ENCODE results near the gene PLOD3.
"Not testable (repeated sequence)": the region's sequence is repeated elsewhere in the genome, so short reads cannot be mapped to it uniquely, and the experiment has no call there.

The PLOD3 gene

DNA sequence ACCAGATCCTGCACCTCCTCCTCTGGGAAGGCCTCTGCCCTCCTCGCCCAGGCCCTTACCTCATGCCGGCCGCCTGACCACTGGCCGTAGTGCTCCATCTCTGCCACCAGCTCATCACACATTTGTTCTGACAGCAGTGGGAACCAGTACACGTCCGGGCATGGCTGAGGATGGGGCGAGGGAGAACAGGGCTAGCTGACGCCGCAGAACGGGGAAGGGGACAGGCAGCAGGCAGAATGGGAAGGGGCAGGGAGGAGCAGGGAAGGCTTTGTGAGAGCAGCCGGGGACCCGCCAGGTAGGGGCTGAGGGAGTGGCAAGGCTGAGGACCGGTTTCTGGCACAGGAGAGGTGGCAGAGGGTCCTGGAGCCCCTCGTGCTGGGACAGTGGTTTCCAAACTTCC, 8.6 kb downstream of the PLOD3 start:
- DNase-seq = no peak

- no peak for DNase-seq
These were observed 9.9 kb downstream of the PLOD3 start for GRCh38 chr7:101207459-101207858.

DNA sequence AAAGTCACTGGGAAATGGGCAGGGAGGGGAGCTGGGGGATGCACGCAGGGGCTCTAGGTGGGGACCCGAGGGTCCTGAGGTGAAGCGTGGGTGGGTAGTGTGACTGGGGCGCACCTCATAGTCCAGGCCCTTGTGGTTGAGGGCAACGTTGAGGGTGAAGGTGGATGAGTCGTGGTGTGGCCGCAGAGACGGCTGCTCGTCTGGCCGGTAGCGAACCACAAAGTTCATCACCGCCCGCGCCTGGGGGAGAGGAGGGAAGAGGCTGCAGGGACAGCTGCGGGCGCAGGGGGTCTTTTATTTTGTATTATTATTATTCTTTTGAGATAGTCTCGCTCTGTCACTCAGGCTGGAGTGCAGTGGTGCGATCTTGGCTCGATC, 10.7 kb downstream of the PLOD3 start:
- no peak for DNase-seq

- no peak for DNase-seq
These were observed 11.3 kb downstream of the PLOD3 start for GRCh38 chr7:101205901-101206664.

DNA sequence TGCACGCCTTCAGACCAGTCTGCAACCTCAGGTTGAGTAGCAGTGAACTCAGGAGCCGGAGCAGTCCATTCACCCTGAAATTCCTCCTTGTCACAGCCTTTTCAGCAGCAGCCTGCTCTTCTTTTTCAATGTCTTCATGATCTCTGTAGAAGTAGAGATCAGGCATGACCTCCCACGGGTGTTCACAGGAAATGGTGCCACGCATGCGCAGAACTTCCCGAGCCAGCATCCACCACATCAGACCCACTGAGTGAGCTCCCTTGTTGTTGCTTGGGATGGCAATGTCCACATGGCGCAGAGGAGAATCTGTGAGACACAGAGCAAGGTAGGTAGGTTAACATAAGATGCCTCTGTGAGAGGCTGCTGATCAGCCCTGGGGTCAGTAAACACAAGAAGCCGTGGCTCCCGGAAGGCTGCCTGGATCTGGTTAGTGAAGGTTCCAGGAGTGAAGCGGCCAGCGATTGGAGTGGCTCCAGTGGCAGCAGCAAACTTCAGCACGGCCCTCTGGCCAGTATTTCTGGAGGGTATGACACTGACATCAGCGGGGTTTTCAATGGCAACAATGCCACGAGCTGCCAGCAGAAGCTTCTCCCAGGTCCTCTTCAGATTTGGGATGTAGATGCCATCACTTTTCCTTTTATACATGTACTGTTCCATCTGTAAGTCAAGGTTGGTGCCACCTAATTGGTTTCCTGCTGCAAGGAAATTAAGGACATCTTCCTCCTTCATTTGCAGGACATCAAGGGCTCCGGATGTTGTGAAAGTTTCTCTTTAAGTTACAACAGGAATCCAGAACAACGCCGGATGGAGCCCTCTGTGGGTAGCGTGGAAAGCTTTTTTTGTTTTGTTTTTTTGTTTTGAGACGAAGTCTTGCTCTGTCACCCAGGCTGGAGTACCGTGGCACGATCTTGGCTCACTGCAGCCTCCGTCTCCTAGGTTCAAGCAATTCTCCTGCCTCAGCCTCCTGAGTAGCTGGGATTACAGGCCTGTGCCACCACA, 13.3 kb downstream of the PLOD3 start:
- DNase-seq = peak; percentile 45

DNA sequence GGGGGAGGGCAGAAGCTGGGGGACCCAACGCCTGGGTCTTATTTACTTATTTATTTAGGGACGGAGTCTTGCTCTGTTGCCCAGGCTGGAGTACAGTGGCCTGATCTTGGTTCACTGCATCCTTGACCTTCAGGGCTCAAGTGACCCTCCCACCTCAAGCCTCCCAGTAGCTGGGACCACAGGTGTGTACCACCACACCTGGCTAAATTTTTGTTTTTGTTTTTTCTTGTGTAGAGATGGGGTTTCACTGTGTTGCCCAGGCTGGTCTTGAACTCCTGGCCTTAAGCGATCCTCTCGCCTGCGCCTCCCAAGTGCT, 14.8 kb downstream of the PLOD3 start:
- no peak for DNase-seq

- DNase-seq = no peak
These were observed 15.4 kb downstream of the PLOD3 start for GRCh38 chr7:101201695-101202602.

DNA sequence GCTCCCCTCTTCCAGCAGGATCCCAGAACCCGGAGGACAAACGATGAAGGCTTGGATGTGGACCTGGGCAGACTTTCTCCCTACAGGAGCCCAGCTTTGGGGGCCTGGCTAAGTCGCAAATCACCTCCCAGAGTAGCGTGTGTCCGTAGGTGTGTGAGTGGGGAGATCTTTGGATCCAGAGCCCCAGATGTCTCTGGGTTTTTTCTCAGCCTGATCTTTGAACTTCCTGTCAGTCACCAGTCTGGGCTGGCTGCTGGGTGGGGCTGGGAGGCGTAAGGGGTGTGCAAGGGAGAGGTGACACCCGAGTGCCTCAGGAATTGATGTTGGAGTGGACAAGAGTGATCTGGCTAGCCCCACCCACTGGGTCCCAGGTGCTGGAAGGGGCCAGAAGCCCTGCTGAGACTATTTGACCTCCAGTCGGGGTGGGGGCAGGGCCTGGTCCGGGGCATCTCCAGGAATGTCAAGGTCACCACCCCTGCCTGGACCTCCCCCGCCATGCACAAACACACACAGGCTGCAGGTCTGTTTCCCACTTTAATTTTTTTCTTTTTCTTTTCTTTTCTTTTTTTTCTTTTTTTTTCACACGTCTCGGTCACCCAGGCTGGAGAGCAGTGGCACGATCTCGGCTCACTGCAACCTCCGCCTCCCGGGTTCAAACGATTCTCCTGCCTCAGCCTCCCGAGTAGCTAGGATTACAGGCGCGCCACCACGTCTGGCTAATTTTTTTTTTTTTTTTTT, 16.4 kb downstream of the PLOD3 start, which contains the start of gene MOGAT3:
MOGAT3 (minus strand) TSS at position 175 of the 738 bp plus-strand sequence. CDS start 182 bp downstream, outside the sequence.
- no peak for DNase-seq

DNA sequence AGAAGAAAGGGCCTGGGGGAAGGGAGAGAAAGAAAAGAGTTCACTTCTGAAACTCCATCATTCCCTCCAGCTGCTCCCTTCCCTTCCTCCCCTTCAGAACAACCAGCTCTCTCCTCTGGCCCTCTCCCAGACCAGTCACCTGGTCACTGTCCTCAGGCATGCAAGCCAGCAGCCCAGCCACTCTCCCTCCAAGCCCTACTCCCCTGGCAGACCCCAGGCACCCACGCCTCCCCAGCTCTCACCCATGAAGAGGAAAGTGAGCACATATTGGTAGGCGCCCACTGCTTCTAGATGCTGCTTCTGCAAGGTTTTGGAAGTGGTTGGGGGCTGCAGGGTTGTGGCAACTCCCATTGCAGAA, 16.9 kb downstream of the PLOD3 start:
- DNase-seq = no peak

GRCh38 chr7:101199522-101199921, 17.9 kb downstream of the PLOD3 start:
- not testable (repeated sequence) for DNase-seq

DNA sequence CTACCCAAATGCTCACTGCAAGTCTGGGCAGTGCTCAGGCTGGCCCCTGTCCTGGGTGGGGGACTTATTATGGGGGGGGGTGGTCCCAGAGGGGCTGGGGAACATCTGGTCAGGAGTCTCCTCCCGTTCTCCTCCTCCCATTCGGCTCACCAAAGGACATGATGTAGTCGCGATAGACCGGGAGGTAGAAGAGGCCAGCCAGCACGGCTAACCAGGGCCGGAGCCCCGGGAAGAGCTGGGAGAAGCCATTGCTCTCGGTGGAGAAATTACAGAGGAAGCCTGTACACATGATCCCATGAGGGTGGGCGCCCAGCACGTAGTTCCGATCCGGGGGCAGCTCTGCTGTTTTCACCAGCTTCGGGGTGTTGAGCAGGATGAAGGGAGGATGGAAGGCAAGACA, 18.9 kb downstream of the PLOD3 start:
- no peak for DNase-seq

DNA sequence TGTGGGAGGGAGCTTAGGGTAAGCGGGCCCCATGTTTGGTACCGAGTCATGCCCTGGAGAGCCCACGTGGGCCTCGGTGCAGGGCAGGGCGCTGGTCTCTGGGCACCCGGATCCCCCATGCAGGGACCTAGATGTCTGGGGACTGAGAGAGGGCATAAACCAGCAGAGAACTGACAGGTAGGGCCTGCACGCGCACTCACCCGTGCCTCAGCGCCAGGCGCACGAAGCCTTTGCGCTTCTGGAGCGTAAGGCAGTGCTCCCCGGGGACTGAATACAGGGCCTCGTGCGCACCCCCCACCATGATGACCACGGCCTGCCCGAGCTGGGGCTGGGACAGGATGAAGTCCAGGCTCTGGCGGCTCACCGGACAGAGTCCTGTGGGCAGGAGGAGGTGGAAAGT, 19.4 kb downstream of the PLOD3 start:
- DNase-seq = no peak

DNA sequence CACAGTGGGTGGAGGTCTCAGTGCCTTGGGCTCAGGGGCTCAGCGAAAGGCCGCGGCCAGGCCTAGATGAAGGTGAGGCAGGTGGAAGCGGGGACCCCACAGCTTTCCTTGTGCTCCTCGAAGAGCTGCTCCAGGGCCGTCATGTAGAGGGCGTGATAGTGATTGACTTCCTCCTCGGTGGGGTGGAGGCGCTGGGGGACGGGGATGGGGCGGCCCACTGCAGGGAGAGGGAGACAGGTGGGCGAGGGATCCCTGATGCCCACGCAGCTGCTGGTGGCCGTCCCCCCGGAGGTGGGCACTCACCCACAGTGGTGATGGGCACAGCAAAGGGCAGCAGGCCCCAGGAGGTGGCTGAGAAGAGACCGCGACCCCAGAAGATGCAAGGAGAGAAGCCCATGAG, 21.5 kb downstream of the PLOD3 start:
- no peak for DNase-seq

- DNase-seq = no peak
These were observed 28.3 kb downstream of the PLOD3 start for GRCh38 chr7:101189109-101189508.

DNA sequence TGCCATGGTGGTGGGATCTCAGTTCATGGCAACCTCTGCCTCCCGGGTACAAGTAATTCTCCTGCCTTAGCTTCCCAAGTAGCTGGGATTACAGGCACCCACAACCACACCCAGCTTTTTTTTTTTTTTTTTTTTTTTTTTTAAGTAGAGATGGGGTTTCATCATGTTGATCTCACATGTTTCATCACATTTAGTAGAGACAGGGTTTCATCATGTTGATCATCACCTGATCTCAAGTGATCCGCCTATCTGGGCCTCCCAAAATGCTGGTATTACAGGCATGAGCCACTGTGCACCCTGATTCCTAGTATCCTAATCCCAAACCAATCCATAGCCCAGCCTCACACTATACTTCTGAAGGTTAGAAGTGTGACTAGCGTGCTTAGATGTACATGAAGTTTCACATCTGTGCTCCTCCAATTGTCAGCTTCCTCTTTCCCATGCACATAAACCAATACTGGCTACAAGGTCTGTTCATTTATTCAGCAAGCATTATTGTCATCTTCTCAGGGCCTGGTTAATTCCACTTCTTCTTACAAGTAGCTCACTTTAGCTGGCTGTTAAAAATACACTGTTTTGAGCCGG, 30.4 kb downstream of the PLOD3 start:
- no peak for DNase-seq

- DNase-seq = no peak
These were observed 31.2 kb downstream of the PLOD3 start for GRCh38 chr7:101186194-101186593.

- no peak for DNase-seq
These were observed 32.0 kb downstream of the PLOD3 start for GRCh38 chr7:101185258-101185839.

DNA sequence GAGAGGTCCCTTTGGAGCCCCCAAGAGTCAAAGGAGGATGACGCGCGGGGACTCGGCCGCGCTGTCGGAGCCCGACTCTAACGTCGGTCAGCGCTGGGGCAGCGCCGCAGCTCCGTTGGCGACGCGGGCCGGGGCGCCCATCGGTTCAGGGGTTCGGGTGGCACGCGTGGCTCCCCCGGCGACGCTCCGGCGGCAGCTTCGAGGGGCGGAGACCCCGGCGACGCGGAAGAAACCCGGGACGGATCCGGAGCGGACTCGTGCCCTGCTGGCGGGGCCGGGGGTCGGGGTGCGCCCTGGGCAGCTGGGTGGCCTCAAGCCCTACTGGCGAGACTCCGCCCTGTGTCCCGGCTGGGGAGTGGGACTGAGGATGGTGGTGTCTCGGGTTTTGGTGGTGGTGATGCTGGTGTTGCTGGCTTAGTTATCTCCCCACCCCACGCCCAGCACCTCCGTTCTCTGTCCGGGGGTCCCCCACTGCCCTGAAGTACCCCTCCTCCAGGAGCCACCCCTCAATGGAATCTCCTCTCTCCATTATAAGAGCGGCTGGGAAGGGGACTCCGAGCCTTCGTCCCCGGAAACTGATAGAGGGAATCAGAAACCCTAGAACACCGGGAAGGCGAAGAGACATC, 37.1 kb downstream of the PLOD3 start, which contains the start of gene NAT16:
NAT16 (minus strand) TSS at position 164 of the 626 bp plus-strand sequence. CDS start 5,486 bp downstream, outside the sequence.
- no peak for DNase-seq

GRCh38 chr7:101179713-101180112, 37.7 kb downstream of the PLOD3 start:
- no peak for DNase-seq

- no peak for DNase-seq
These were observed 38.3 kb downstream of the PLOD3 start for GRCh38 chr7:101179117-101179516.

DNA sequence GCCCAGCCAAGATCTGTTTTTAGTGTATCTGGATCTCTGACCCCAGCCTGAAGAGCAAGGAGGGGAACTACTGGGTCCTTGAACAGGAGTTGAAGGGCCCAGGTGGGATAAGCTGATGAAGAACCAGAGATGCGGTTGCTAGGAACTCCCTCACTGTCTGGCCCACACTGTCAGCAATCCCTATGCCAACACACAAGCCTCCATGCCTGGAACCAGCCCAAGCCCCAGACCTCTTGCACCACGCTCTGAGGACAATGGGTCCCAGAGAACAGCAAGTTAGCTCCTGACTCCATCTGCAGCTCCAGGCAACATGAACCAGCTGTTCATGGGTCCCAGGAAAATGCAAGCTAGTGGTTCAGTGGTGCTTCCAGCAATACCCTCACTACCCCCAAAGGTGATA, 39.7 kb downstream of the PLOD3 start:
- no peak for DNase-seq
